HEK293 (cell line): ENCODE data around the gene TAOK3.

Source experiments
- CTCF ChIA-PET: fragments of 350-600 bp; formaldehyde crosslinking; extraction: SDS; loops from one replicate; lab custom pipeline; 2021; ENCODE audit warnings: antibody characterized with exemption; lab: Yijun Ruan, JAX
- POLR2A ChIA-PET: fragments of 300-600 bp; formaldehyde crosslinking; extraction: SDS; loops from one replicate; lab custom pipeline; 2020; ENCODE audit warnings: antibody characterized with exemption, inconsistent platforms; lab: Yijun Ruan, JAX
- H3K27ac ChIP-seq: fragments of 200-500 bp; sonication (Bioruptor generic); 2 replicates; pipeline ENCODE4 v1.5.1; 2014; ENCODE audit warnings: low read depth, low read length, control low read depth, inconsistent platforms; ENCODE audit errors: extremely low read depth
- H3K36me3 ChIP-seq, 2 experiments: fragments of 200-500 bp in 1 of 2; sonication (Bioruptor generic) in 1 of 2; 1 replicate in 1 of 2; 2 replicates in 1 of 2; pipeline ENCODE4 v1.5.1; 2014 to 2017; ENCODE audit warnings: inconsistent platforms in 2 of 2, low read length in 2 of 2; ENCODE audit not compliant: control insufficient read depth in 2 of 2, insufficient read depth in 1 of 2
- H3K4me1 ChIP-seq: fragments of 200-500 bp; sonication (Bioruptor generic); 2 replicates; pipeline ENCODE4 v1.5.1; 2014; ENCODE audit warnings: mild to moderate bottlenecking, low read length, inconsistent platforms; ENCODE audit not compliant: control insufficient read depth, insufficient read depth
- H3K4me3 ChIP-seq: 2 replicates; pipeline ENCODE4 v1.5.1; 2011; ENCODE audit warnings: low read depth, mild to moderate bottlenecking, control low read depth, low read length, moderate library complexity
- H3K9me3 ChIP-seq: fragments of 200-500 bp; sonication (Bioruptor generic); 2 replicates; pipeline ENCODE4 v1.5.1; 2014; ENCODE audit warnings: low read depth, low read length, inconsistent platforms; ENCODE audit not compliant: control insufficient read depth, insufficient read depth
- PATZ1 ChIP-seq: fragments of 450-650 bp; formaldehyde crosslinking; IDR thresholded peaks from 2 replicates; pipeline ENCODE4 v1.5.1; 2016; ENCODE audit warnings: missing biosample characterization, missing genetic modification characterization
- ZBTB10 ChIP-seq: fragments of 450-650 bp; formaldehyde crosslinking; IDR thresholded peaks from 2 replicates; pipeline ENCODE4 v1.5.1; 2016; ENCODE audit warnings: missing biosample characterization, missing genetic modification characterization
- ZBTB48 ChIP-seq: fragments of 450-650 bp; formaldehyde crosslinking; IDR thresholded peaks from 2 replicates; pipeline ENCODE4 v1.5.1; 2016; ENCODE audit warnings: missing biosample characterization, missing genetic modification characterization
- ZNF133 ChIP-seq: fragments of 450-650 bp; formaldehyde crosslinking; IDR thresholded peaks from 2 replicates; pipeline ENCODE4 v1.5.1; 2016; ENCODE audit warnings: missing biosample characterization, missing genetic modification characterization
- ZNF157 ChIP-seq: fragments of 450-650 bp; formaldehyde crosslinking; IDR thresholded peaks from 2 replicates; pipeline ENCODE4 v1.5.1; 2016; ENCODE audit warnings: missing biosample characterization, missing genetic modification characterization
- ZNF169 ChIP-seq: fragments of 450-650 bp; formaldehyde crosslinking; IDR thresholded peaks from 2 replicates; pipeline ENCODE4 v1.5.1; 2016; ENCODE audit warnings: missing biosample characterization, missing genetic modification characterization
- ZNF23 ChIP-seq: fragments of 450-650 bp; formaldehyde crosslinking; IDR thresholded peaks from 2 replicates; pipeline ENCODE4 v1.5.1; 2016; ENCODE audit warnings: missing biosample characterization, missing genetic modification characterization, borderline replicate concordance
- ZNF433 ChIP-seq: fragments of 450-650 bp; formaldehyde crosslinking; IDR thresholded peaks from 2 replicates; pipeline ENCODE4 v1.5.1; 2016; ENCODE audit warnings: missing biosample characterization, missing genetic modification characterization, low read depth
- ZNF555 ChIP-seq: fragments of 450-650 bp; formaldehyde crosslinking; conservative IDR thresholded peaks from 2 replicates; pipeline ENCODE4 v1.5.1; 2017; ENCODE audit warnings: missing biosample characterization, mild to moderate bottlenecking, missing genetic modification characterization, inconsistent platforms
- ZNF596 ChIP-seq: fragments of 450-650 bp; IDR thresholded peaks from 2 replicates; pipeline ENCODE4 v1.5.0; 2018; ENCODE audit warnings: missing biosample characterization, mild to moderate bottlenecking, missing genetic modification characterization, moderate library complexity
- ZNF623 ChIP-seq: fragments of 450-650 bp; formaldehyde crosslinking; IDR thresholded peaks from 2 replicates; pipeline ENCODE4 v1.5.1; 2016; ENCODE audit warnings: missing biosample characterization, missing genetic modification characterization
- ZNF654 ChIP-seq: fragments of 450-650 bp; formaldehyde crosslinking; IDR thresholded peaks from 2 replicates; pipeline ENCODE4 v1.5.1; 2016; ENCODE audit warnings: low read depth, missing biosample characterization, missing genetic modification characterization
- ZNF660 ChIP-seq: fragments of 450-650 bp; IDR thresholded peaks from 2 replicates; pipeline ENCODE4 v1.5.1; 2018; ENCODE audit warnings: missing biosample characterization, mild to moderate bottlenecking, missing genetic modification characterization
- ZNF707 ChIP-seq: fragments of 450-650 bp; formaldehyde crosslinking; IDR thresholded peaks from 2 replicates; pipeline ENCODE4 v1.5.1; 2016; ENCODE audit warnings: missing biosample characterization, missing genetic modification characterization
- TF ChIP-seq, protein P1 (sequence below): fragments of 450-650 bp; formaldehyde crosslinking; IDR thresholded peaks from 2 replicates; pipeline ENCODE4 v1.5.1; 2016; ENCODE audit warnings: missing biosample characterization, missing genetic modification characterization
- TF ChIP-seq, protein P2 (sequence below): fragments of 450-650 bp; formaldehyde crosslinking; IDR thresholded peaks from 2 replicates; pipeline ENCODE4 v1.5.1; 2016; ENCODE audit warnings: missing biosample characterization, missing genetic modification characterization

TAOK3 gene

DNA sequence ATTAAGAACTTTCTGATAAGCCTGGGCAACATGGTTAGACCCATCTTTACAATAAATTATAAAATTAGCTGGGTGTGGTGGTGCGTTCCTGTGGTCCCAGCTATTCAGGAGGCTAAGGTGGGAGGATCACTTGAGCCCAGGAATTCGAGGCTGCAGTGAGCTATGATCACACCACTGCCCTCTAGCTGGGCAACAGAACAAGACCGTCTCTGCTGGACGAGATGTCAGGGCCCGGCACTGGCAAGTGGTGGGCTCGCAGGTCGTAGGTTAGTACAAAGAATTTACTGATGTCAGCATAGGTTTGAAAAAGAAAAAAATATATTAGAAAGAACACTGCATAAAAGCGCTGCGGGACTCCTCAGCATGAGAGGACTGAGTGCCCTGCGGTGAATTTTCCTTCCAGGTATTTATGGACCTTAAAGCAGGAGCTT lies 253.2 kb downstream of the TAOK3 start:
- peaks cover 0 to 6% of the 10 kb centered on the region in 2 experiments; a peak in 2 of 3 replicates for H3K36me3 ChIP-seq
- no peak overlapping the region for H3K27ac ChIP-seq
- no peak for TF ChIP-seq ZNF555 (tag by site-specific recombination)
- TF ChIP-seq ZBTB48 (tag by site-specific recombination) = no peak
- TF ChIP-seq ZNF157 (tag by site-specific recombination) = no peak
- TF ChIP-seq ZNF169 (tag by site-specific recombination) = no peak
- no peak for TF ChIP-seq ZNF707 (tag by site-specific recombination)
- no peak for TF ChIP-seq ZNF596
- no peak for TF ChIP-seq ZNF133 (tag by site-specific recombination)
- TF ChIP-seq ZNF23 (tag by site-specific recombination) = no peak
- TF ChIP-seq ZNF660 = no peak
- TF ChIP-seq ZNF654 (tag by site-specific recombination) = no peak
- no peak for TF ChIP-seq ZNF433 (tag by site-specific recombination)
- TF ChIP-seq ZNF623 (tag by site-specific recombination) = no peak
- TF ChIP-seq, protein P1, sequence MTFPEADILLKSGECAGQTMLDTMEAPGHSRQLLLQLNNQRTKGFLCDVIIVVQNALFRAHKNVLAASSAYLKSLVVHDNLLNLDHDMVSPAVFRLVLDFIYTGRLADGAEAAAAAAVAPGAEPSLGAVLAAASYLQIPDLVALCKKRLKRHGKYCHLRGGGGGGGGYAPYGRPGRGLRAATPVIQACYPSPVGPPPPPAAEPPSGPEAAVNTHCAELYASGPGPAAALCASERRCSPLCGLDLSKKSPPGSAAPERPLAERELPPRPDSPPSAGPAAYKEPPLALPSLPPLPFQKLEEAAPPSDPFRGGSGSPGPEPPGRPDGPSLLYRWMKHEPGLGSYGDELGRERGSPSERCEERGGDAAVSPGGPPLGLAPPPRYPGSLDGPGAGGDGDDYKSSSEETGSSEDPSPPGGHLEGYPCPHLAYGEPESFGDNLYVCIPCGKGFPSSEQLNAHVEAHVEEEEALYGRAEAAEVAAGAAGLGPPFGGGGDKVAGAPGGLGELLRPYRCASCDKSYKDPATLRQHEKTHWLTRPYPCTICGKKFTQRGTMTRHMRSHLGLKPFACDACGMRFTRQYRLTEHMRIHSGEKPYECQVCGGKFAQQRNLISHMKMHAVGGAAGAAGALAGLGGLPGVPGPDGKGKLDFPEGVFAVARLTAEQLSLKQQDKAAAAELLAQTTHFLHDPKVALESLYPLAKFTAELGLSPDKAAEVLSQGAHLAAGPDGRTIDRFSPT (tag by site-specific recombination) = no peak
- H3K4me3 ChIP-seq = no peak overlapping the region
- ChIA-PET CTCF (interaction anchor here (0.5 to 4.7 kb wide), 4 partner anchors 38 to 257 kb away, joined by 3 to 67 read pairs (median 3); partner anchors contain the start of genes SUDS3 and TAOK3), POLR2A (interaction anchor here (1.0 to 2.1 kb wide), 2 partner anchors 16 to 253 kb away, joined by 3 to 11 read pairs; partner anchors contain the start of genes PEBP1 and TAOK3)
- H3K9me3 ChIP-seq = no peaks in the 10 kb centered on the region
- H3K4me1 ChIP-seq = peaks cover 3% of the 10 kb centered on the region; the same call in 1 of the 2 replicates

DNA sequence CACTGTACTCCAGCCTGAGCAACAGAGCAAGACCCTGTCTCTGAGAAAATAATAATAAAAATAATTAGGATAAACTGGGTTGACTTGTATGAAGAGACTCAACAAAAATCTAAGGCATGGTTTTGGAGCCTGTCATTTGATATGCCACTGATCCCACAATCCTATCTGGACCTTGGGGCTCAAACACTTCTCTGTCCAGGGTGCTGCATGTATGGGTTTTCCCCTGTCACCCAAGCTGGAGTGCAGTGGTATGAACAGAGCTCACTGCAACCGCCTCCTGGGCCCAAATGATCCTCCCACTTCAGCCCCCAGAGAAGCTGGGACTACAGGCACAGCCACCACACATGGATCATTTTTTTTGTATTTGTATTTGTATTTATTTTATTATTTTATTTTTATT lies 263.6 kb downstream of the TAOK3 start:
- Histone ChIP-seq H3K4me3 (no peak overlapping the region), H3K36me3 (no peaks in the 10 kb centered on the region), H3K4me1 (no peaks in the 10 kb centered on the region), H3K9me3 (no peaks in the 10 kb centered on the region), H3K27ac (no peak overlapping the region)
- TF ChIP-seq, protein P2, sequence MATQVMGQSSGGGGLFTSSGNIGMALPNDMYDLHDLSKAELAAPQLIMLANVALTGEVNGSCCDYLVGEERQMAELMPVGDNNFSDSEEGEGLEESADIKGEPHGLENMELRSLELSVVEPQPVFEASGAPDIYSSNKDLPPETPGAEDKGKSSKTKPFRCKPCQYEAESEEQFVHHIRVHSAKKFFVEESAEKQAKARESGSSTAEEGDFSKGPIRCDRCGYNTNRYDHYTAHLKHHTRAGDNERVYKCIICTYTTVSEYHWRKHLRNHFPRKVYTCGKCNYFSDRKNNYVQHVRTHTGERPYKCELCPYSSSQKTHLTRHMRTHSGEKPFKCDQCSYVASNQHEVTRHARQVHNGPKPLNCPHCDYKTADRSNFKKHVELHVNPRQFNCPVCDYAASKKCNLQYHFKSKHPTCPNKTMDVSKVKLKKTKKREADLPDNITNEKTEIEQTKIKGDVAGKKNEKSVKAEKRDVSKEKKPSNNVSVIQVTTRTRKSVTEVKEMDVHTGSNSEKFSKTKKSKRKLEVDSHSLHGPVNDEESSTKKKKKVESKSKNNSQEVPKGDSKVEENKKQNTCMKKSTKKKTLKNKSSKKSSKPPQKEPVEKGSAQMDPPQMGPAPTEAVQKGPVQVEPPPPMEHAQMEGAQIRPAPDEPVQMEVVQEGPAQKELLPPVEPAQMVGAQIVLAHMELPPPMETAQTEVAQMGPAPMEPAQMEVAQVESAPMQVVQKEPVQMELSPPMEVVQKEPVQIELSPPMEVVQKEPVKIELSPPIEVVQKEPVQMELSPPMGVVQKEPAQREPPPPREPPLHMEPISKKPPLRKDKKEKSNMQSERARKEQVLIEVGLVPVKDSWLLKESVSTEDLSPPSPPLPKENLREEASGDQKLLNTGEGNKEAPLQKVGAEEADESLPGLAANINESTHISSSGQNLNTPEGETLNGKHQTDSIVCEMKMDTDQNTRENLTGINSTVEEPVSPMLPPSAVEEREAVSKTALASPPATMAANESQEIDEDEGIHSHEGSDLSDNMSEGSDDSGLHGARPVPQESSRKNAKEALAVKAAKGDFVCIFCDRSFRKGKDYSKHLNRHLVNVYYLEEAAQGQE (tag by site-specific recombination) = peak; percentile 91
- TF ChIP-seq ZBTB10 (tag by site-specific recombination) (no peak), PATZ1 (no peak)
- ChIA-PET POLR2A (no interaction called here), CTCF (interaction anchor here (1.1 to 1.2 kb wide), 2 partner anchors 12 to 269 kb away, joined by 3 to 4 read pairs; no protein-coding TSS in a partner anchor)
